GM21723 (cell line): Measurements from ENCODE around the gene SERTAD1.
A peak's percentile ranks its signal among the peaks of the same experiment; 100 is the strongest.
"Not testable (repeated sequence)": the region's sequence is repeated elsewhere in the genome, so short reads cannot be mapped to it uniquely, and the experiment has no call there.

Experiments used
- ATAC-seq: cut with Tn5 transposase; IDR thresholded peaks from one replicate; pipeline ENCODE4 v1.9.1; 2021; ENCODE audit warnings: mild to moderate bottlenecking, moderate library complexity; ENCODE audit not compliant: unreplicated experiment

The SERTAD1 gene, protein sequence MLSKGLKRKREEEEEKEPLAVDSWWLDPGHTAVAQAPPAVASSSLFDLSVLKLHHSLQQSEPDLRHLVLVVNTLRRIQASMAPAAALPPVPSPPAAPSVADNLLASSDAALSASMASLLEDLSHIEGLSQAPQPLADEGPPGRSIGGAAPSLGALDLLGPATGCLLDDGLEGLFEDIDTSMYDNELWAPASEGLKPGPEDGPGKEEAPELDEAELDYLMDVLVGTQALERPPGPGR

GRCh38 chr19:40425450-40426287 lies at the start of gene SERTAD1:
SERTAD1 (minus strand) TSS chr19:40425992; CDS start chr19:40423546, 2,446 bp downstream.
- ATAC-seq: peak; percentile 70

DNA sequence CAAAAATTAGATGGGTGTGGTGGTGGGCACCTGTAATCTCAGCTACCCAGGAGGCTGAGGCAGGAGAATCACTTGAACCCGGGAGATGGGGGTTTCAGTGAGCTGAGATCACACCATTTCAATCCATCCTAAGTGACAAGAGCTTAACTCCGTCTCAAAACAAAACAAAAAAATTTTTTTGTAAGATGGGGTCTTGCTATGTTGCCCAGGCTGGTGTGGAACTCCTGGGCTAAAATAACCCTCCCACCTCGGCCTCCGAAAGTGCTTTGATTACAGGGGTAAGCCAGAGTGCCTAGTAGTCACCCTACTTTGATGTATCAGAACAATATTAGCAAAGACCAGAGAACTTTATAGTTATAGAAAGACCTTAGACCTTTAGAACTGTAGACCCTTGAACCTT lies 48.9 kb upstream of the SERTAD1 start:
- ATAC-seq: no peak

DNA sequence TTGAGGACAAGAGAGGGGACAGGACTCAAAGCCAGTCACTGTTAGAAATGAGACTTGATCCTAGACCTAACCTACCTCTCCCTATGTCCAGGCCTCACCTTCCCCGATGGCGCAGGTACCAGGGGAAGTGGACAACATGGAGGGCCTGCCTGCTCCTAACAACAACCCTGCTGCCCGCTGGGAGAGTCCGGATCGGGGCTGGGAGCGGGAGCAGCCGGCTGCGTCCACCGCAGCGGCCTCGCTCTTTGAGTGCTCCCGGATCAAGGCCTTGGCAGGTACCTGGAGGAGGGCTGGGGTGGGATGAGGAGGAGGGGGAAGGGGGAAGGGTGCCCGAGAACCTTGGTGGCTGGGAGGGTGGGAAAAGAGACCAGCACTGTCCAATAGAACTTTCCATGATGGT lies 46.7 kb upstream of the SERTAD1 start:
- ATAC-seq: no peak

- ATAC-seq: no peak
Measured at GRCh38 chr19:40471111-40471510, 45.3 kb upstream of the SERTAD1 start.

GRCh38 chr19:40469011-40469410 lies 43.2 kb upstream of the SERTAD1 start:
- no peak for ATAC-seq

DNA sequence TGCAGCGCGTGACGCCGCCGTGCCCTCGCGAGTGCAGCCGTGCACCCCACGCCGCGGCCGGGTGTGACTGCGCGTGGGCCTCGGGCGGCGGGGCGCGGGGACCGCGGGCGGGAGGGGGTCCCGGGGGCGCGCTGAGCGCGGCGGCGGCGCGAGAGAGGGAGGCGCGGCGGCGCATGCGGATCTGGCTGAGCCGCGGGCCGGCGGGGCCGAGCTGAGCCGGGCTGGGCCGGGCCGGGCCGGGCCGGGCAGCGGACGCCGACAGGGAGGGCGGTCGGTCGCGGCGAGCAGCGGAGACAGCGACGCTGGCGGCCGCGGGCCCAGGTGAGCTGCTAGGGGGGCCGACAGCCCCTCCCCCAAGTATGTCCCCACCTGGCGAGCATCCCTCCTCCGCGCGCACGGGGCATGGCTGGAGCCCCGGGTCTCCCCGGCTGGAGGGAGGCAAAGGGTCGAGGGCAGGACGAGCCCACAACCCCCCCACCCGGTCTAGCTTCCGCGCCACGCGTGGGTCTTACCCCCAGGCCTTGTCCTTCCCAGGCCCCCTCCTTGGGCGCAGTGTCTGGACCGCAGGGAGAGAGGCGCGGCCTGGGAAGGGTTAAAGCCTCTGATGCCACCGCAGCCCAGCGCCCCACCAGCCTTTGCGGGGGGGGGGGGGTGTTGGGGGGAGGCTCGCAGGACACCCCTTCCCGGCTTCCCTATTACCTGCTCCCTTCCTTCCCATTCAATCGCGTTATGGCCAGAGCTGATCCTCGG lies 41.4 kb upstream of the SERTAD1 start, which contains the start of gene SPTBN4:
Gene SPTBN4, plus strand, starts transcription at position 17 of the 750 bp plus-strand sequence. CDS start 5,621 bp downstream, outside the sequence.
- no peak for ATAC-seq

GRCh38 chr19:40466219-40466984 lies 40.6 kb upstream of the SERTAD1 start:
- peak; percentile 38 for ATAC-seq

GRCh38 chr19:40465557-40466218 lies 39.9 kb upstream of the SERTAD1 start, which contains the start of gene BLVRB:
BLVRB (minus strand) TSS chr19:40465745; CDS start chr19:40465688, 57 bp downstream.
- ATAC-seq: peak; percentile 89

- no peak for ATAC-seq
Measured at GRCh38 chr19:40465025-40465556, 39.3 kb upstream of the SERTAD1 start.

DNA sequence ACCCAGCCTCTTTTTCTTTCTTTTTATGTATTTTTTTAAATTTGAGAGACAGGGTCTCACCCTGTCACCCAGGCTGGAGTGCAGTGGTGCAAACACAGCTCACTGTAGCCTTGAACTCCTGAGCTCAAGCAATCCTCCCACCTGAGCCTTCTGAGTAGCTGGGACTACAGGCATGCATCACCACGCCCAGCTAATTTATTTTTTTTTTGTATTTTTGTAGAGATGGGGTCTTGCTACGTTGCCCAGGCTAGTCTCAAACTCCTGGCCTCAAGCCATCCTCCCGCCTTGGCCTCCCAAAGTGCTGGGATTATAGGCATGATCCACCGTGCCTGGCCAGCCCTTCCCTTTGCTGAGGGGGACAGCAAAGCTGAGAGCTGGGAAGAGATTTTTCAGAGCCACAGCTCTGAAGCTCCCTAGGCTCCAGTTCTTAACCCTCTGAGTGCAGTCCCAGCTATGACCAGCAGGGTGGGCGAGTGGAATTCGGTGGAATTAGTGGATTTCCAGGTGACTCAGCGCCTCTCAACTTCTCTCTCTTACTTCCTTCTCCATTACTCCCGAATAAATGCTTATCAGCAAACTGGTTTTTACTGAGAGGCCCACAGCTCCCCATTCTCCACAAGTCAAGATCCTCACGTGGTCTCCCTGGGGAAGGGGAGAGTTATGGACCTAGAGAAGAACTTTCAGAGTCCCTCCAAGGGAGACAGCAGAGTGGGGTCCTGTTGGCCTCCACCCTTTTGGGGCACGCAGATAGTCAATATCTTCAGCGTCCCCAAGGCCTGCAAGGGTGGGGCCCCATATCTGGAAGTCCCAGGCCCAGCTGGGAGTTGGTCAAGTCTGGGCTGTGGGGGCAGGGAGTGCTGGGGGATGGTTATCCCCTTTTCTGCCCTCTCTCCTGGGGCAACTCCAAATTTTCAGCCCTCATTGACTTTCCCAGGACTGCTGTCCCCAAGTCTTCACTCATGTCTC lies 38.5 kb upstream of the SERTAD1 start:
- ATAC-seq: no peak

DNA sequence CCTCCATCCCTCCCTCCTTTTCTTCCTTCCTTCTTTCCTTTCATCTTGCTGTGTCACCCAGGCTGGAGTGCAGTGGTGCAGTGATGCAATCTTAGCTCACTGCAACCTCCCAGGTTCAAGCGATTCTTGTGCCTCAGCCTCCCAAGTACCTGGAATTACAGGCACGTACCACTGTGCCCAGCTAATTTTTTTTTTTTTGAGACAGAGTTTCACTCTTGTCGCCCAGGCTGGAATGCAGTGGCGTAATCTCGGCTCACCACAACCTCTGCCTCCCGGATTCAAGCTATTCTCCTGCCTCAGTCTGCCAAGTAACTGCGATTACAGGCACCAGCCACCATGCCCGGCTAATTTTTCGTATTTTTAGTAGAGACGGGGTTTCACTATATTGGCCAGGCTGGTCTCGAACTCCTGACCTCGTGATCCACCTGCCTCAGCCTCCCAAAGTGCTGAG lies 37.8 kb upstream of the SERTAD1 start:
- not testable (repeated sequence) for ATAC-seq

GRCh38 chr19:40461669-40462221 lies 36.0 kb upstream of the SERTAD1 start:
- ATAC-seq: no peak

DNA sequence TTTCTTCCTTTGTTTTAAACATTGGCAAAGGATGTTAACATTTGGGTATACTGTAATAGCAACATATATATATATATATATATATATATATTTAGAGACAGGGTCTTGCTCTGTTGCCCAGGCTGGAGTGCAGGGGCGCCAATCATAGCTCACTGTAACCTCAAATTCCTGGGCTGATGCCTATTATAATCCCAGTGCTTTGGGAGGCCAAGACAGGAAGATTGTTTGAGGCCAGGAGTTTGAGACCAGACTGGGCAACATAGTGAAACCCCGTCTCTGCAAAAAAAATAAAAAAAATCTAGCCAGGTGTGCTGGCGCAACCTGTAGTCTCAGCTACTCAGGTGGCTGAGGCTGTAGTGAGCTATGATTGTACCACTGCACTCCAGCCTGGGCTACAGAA lies 34.4 kb upstream of the SERTAD1 start:
- ATAC-seq: no peak

- no peak for ATAC-seq
Measured at GRCh38 chr19:40458597-40458974, 32.8 kb upstream of the SERTAD1 start.

DNA sequence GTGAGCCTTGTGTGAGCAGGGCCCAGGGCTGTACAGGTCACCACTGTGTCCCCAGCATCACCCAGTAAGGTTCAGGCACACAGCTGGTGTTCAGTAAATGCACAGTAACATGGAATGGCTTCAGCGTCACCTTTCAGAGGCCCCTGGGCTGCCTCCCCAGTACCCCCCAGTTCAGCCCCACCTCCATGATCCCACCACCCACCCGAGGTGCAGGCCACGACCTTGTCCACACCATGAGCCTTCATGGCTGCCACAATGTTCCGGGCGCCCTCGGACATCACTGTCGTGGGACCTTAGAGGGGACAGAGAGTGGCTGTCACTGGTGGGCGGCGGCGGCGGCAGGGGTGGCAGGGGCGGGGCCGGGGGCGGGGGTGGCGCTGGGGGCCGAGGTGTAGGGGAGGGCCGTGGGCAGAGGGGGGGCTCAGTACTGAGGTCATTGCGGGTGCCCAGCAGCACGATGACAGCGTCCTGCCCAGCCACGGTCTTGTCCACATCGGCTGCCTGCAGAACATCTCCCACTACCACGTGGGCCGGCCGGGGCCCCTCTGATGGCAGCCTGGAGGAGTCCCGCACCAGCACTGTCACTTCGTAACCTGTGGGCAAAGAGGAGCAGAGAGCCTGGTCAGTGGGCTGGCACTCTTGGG lies 32.3 kb upstream of the SERTAD1 start:
- no peak for ATAC-seq

GRCh38 chr19:40457048-40457447 lies 31.3 kb upstream of the SERTAD1 start:
- ATAC-seq: no peak

DNA sequence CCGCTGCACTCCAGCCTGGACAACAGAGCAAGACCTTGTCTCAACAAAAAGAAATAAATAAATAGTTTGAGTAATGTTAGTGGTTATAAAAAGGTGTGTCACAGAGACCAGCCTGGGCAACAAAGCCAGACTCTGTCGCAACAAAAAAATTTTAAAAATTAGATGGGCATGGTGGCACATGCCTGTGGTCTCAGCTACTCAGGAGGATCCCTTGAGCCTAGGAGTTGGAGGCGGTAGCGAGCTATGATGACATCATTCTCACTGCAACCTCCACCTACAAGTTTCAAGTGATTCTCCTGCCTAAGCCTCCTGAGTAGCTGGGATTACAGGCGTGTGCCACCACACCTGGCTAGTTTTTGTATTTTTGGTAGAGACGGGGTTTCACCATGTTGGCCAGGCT lies 28.2 kb upstream of the SERTAD1 start:
- not testable (repeated sequence) for ATAC-seq
